MM.1S (cell line): ENCODE measurements around the gene PIP4K2B.
A peak's percentile ranks its signal among the peaks of the same experiment; 100 is the strongest.

Experiments used
- CTCF ChIP-seq: fragments of 300-600 bp; sonication (generic); IDR thresholded peaks from 2 replicates; pipeline ENCODE4 v1.5.1; 2016; ENCODE audit warnings: antibody characterized with exemption, low read length, mixed read lengths
- EZH2 ChIP-seq: fragments of 300-600 bp; sonication (generic); optimal IDR thresholded peaks from 2 replicates; pipeline ENCODE3; 2017; ENCODE audit warnings: low read depth, mild to moderate bottlenecking, antibody characterized with exemption, low read length, mixed read lengths
- EZH2phosphoT487 ChIP-seq: fragments of 300-600 bp; sonication (generic); IDR thresholded peaks from 2 replicates; pipeline ENCODE4 v1.6.1; 2018; ENCODE audit warnings: antibody characterized with exemption, low read length

DNA sequence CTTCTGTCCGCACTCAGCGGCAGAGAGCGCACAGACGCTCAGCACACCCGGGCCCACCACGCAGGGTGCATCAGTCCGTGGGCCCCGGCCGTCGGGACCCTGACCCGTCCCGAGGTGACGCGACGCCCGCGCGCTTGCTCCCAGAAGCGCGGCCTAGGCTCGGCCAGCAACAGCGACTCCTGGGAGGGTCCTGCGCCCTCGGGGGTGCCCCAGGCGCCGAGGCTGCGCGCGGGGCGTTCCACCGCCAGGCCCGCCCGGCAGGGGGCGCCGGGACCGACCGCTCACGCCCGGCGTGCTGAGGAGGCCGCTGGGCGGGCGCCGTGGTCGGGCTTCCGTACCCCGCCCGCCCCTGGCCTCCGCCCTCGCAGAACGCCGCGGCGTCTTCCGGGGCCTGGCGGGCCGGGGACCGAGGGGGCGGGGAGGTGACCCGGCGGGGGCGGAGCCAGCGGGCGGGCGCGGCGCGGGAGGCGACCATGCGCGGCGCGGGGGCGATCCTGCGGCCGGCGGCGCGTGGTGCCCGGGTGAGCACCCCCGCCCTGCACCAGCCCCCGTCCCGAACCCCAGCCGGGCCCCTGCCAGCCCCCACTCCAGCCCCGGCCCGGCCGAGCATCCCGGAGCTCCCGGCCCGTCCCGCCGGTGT, 69.3 kb downstream of the PIP4K2B start, which contains the start of gene CISD3:
- TF ChIP-seq CTCF (peak; percentile 44), EZH2 (no peak), EZH2phosphoT487 (no peak)
